Breast epithelium (tissue), 4 donors: ENCODE results near the gene PAAF1. TPM values are rescaled to one million over a fixed set of nuclear protein-coding genes. Genes with fewer than 3 reads are reported as not detected.

ENCODE experiments used
- DNase-seq, 2 donors: peaks; one replicate each; pipeline ENCODE4 v3.0.0-alpha.2; 2019; ENCODE audit warnings: low spot score in 2 of 2
- H3K27ac ChIP-seq, 2 donors: fragments of 200-600 bp; sonication (generic) in 1 of 2; one replicate each; pipeline ENCODE4 v1.5.1; 2016 to 2019; ENCODE audit warnings: mild to moderate bottlenecking in 1 of 2
- H3K27me3 ChIP-seq, 2 donors: fragments of 200-600 bp; sonication (generic) in 1 of 2; one replicate each; pipeline versions ENCODE4 v1.5.1 to v1.6.0; 2017 to 2019; ENCODE audit warnings: control low read depth in 1 of 2, mild to moderate bottlenecking in 1 of 2
- H3K36me3 ChIP-seq: fragments of 200-600 bp; one replicate; pipeline ENCODE4 v1.5.1; 2019
- H3K4me1 ChIP-seq, 2 donors: fragments of 200-600 bp; sonication (generic); one replicate each; pipeline ENCODE4 v1.5.1; 2016 to 2019; ENCODE audit warnings: control low read depth in 1 of 2
- H3K4me3 ChIP-seq, 3 donors: fragments of 200-600 bp; sonication (generic); 1 replicate in 2 of 3; 2 replicates in 1 of 3; pipeline ENCODE4 v1.5.1; 2016 to 2019; ENCODE audit warnings: mild to moderate bottlenecking in 3 of 3, moderate library complexity in 2 of 3
- H3K9me3 ChIP-seq, 2 donors: fragments of 200-600 bp; sonication (generic) in 1 of 2; one replicate each; pipeline ENCODE4 v1.5.1; 2016 to 2019; ENCODE audit warnings: control low read depth in 1 of 2
- CTCF ChIP-seq, 3 donors: fragments of 450-650 bp; IDR thresholded peaks; one replicate each; pipeline ENCODE4 v1.5.1; 2016 to 2017; ENCODE audit warnings: antibody characterized with exemption in 3 of 3, mild to moderate bottlenecking in 3 of 3, moderate library complexity in 3 of 3
- POLR2A ChIP-seq: fragments of 450-650 bp; IDR thresholded peaks from one replicate; pipeline ENCODE4 v1.6.1; 2016; ENCODE audit warnings: antibody characterized with exemption, mild to moderate bottlenecking, moderate library complexity
- POLR2AphosphoS5 ChIP-seq, 3 donors: sonication (generic); formaldehyde crosslinking; IDR thresholded peaks; one replicate each; pipeline ENCODE4 v1.6.1; 2017; ENCODE audit warnings: antibody characterized with exemption in 3 of 3
- intact Hi-C: fragments of 100-400 bp; cut with DNase I; formaldehyde crosslinking; loops from one replicate; pipeline ENCODE4 v1.15.1; 2023; ENCODE audit warnings: low total_unique reads
- total RNA-seq, 3 donors: library from RNA; depleted of rRNA; stranded (reverse); fragments of >200 nt; gene quantifications; one replicate each; pipeline ENCODE4 v1.1.0, GENCODE V29; 2016

The PAAF1 gene
- total RNA-seq, 3 donors from 2014 or later = 8.5 to 19.0 (median 9.5) TPM

DNA sequence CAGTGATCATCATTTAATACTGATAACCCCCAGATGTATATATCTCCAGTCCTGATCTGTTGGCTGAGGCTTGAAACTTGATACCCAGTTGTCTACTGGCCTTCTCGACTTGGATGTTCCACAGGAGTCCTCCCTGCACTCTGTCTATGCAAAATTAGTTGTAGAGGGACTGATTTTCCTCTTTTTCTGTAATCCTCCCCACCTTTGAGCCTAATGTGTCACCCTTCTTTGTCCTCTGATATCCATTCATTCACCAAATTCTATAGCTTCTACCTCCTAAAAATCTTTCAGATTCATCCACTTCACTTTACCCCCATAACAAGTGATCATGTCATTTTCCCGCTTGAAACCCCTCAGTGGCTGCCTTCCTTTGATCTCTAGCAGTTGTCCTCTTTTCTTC, 16.6 kb upstream of the PAAF1 start:
- H3K4me3 ChIP-seq = no peak overlapping the region
- H3K9me3 ChIP-seq = no peaks in the 10 kb centered on the region
- TF ChIP-seq CTCF (IDR thresholded peaks at IDR 0.05) (no peak), POLR2A (no peak), POLR2AphosphoS5 (IDR thresholded peaks at IDR 0.05) (no peak)
- H3K36me3 ChIP-seq = no peaks in the 10 kb centered on the region
- no peak overlapping the region for H3K27ac ChIP-seq
- H3K4me1 ChIP-seq = no peaks in the 10 kb centered on the region
- H3K27me3 ChIP-seq = no peaks in the 10 kb centered on the region
- no peak for DNase-seq
- intact Hi-C loops = no loop called here

- no peak overlapping the region for H3K27ac ChIP-seq
- no peak for TF ChIP-seq CTCF (IDR thresholded peaks at IDR 0.05)
- no peak for TF ChIP-seq POLR2A
- no peak for TF ChIP-seq POLR2AphosphoS5 (IDR thresholded peaks at IDR 0.05)
- H3K36me3 ChIP-seq = no peaks in the 10 kb centered on the region
- H3K4me3 ChIP-seq = no peak overlapping the region
- intact Hi-C loops = no loop called here
- no peaks in the 10 kb centered on the region for H3K9me3 ChIP-seq
- H3K27me3 ChIP-seq = no peaks in the 10 kb centered on the region
- DNase-seq = no peak
- H3K4me1 ChIP-seq = no peaks in the 10 kb centered on the region
These were observed 13.8 kb upstream of the PAAF1 start for GRCh38 chr11:73862986-73863385.

- H3K36me3 ChIP-seq = no peaks in the 10 kb centered on the region
- no peak for DNase-seq
- intact Hi-C loops = no loop called here
- TF ChIP-seq POLR2AphosphoS5 (IDR thresholded peaks at IDR 0.05) (no peak), CTCF (IDR thresholded peaks at IDR 0.05) (no peak), POLR2A (no peak)
- no peak overlapping the region for H3K4me3 ChIP-seq
- H3K27ac ChIP-seq = no peak overlapping the region
- no peaks in the 10 kb centered on the region for H3K9me3 ChIP-seq
- no peaks in the 10 kb centered on the region for H3K4me1 ChIP-seq
- H3K27me3 ChIP-seq = no peaks in the 10 kb centered on the region
These were observed 10.7 kb upstream of the PAAF1 start for GRCh38 chr11:73866095-73866579.

DNA sequence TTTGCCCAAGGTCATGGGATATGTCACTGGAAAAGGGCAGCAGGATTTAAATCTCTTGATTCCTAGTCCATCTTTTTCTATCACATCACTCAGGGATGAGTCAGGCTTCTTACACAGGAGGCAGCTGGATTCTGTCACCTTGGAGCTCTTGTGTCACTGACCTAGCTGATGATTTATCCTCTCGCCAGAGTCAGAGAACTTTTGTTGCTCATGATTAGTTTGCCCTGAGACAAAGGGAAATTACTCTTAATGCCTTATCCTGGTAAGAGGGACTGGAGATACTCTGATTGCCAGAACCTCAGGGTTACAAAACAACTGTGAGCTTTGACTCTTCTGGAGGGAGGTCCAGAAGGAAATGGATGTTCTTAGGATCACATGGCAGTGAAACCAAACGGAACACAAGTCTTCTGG, 10.2 kb upstream of the PAAF1 start:
- Histone ChIP-seq H3K27me3 (no peaks in the 10 kb centered on the region), H3K4me1 (no peaks in the 10 kb centered on the region), H3K27ac (peak overlapping the region in 1 of 2 donors; percentile 7), H3K36me3 (no peaks in the 10 kb centered on the region), H3K9me3 (no peaks in the 10 kb centered on the region), H3K4me3 (no peak overlapping the region)
- DNase-seq = no peak
- intact Hi-C loops = no loop called here
- TF ChIP-seq CTCF (IDR thresholded peaks at IDR 0.05) (no peak), POLR2AphosphoS5 (IDR thresholded peaks at IDR 0.05) (no peak), POLR2A (no peak)

- no peak overlapping the region for H3K27ac ChIP-seq
- H3K36me3 ChIP-seq = peaks cover 10% of the 10 kb centered on the region
- no peaks in the 10 kb centered on the region for H3K9me3 ChIP-seq
- intact Hi-C loops = no loop called here
- H3K4me3 ChIP-seq = no peak overlapping the region
- no peaks in the 10 kb centered on the region for H3K27me3 ChIP-seq
- H3K4me1 ChIP-seq = no peaks in the 10 kb centered on the region
- no peak for DNase-seq
- no peak for TF ChIP-seq POLR2A
- TF ChIP-seq POLR2AphosphoS5 (IDR thresholded peaks at IDR 0.05) = no peak
- TF ChIP-seq CTCF (IDR thresholded peaks at IDR 0.05) = no peak
These were observed 7.4 kb upstream of the PAAF1 start for GRCh38 chr11:73869332-73869949.
